ENCODE measurements around the gene PRPF18.

PRPF18 gene

GRCh38 chr10:13604357-13605040 lies 17.7 kb downstream of the PRPF18 start:
- no peak for DNase-seq (ENCODE audit: low read depth in 2 of 2)

GRCh38 chr10:13608246-13608853 lies 21.6 kb downstream of the PRPF18 start:
- no peak for DNase-seq (ENCODE audit: low read depth in 2 of 2)

GRCh38 chr10:13612654-13613373 lies 26.0 kb downstream of the PRPF18 start:
- DNase-seq (ENCODE audit: low read depth in 2 of 2): no peak

GRCh38 chr10:13613519-13613918 lies 26.8 kb downstream of the PRPF18 start:
- no peak for DNase-seq (ENCODE audit: low read depth in 2 of 2)

GRCh38 chr10:13614530-13615332 lies 28.0 kb downstream of the PRPF18 start:
- DNase-seq (ENCODE audit: low read depth in 2 of 2): no peak

- no peak for DNase-seq (ENCODE audit: low read depth in 2 of 2)
Observed at GRCh38 chr10:13615650-13616300, 29.0 kb downstream of the PRPF18 start.

GRCh38 chr10:13617116-13617515 lies 30.4 kb downstream of the PRPF18 start:
- no peak for DNase-seq (ENCODE audit: low read depth in 2 of 2)

GRCh38 chr10:13621931-13622330 lies 35.2 kb downstream of the PRPF18 start:
- no peak for DNase-seq (ENCODE audit: low read depth in 2 of 2)

- no peak for DNase-seq (ENCODE audit: low read depth in 2 of 2)
Observed at GRCh38 chr10:13624630-13625029, 37.9 kb downstream of the PRPF18 start.

- no peak for DNase-seq (ENCODE audit: low read depth in 2 of 2)
Observed at GRCh38 chr10:13627459-13628310, 40.9 kb downstream of the PRPF18 start.

- DNase-seq (ENCODE audit: low read depth in 2 of 2): no peak
Observed at GRCh38 chr10:13628661-13629060, 41.9 kb downstream of the PRPF18 start.

- no peak for DNase-seq (ENCODE audit: low read depth in 2 of 2)
Observed at GRCh38 chr10:13629116-13629515, 42.4 kb downstream of the PRPF18 start.

- DNase-seq (ENCODE audit: low read depth in 2 of 2): no peak
Observed at GRCh38 chr10:13630231-13630630, 43.5 kb downstream of the PRPF18 start.

- no peak for DNase-seq (ENCODE audit: low read depth in 2 of 2)
Observed at GRCh38 chr10:13631594-13631993, 44.8 kb downstream of the PRPF18 start.

- no peak for DNase-seq (ENCODE audit: low read depth in 2 of 2)
Observed at GRCh38 chr10:13632440-13632839, 45.7 kb downstream of the PRPF18 start.

GRCh38 chr10:13632884-13633440 lies 46.2 kb downstream of the PRPF18 start:
- DNase-seq (ENCODE audit: low read depth in 2 of 2): no peak

GRCh38 chr10:13633689-13634088 lies 46.9 kb downstream of the PRPF18 start:
- DNase-seq (ENCODE audit: low read depth in 2 of 2): no peak

- DNase-seq (ENCODE audit: low read depth in 2 of 2): no peak
Observed at GRCh38 chr10:13634207-13634606, 47.4 kb downstream of the PRPF18 start.

- no peak for DNase-seq (ENCODE audit: low read depth in 2 of 2)
Observed at GRCh38 chr10:13636776-13637175, 50.0 kb downstream of the PRPF18 start.

GRCh38 chr10:13637303-13637856 lies 50.6 kb downstream of the PRPF18 start:
- no peak for DNase-seq (ENCODE audit: low read depth in 2 of 2)
